ENCODE results near the gene AFF3.
"Not testable (repeated sequence)": the region's sequence is repeated elsewhere in the genome, so short reads cannot be mapped to it uniquely, and the experiment has no call there.

The AFF3 gene

GRCh38 chr2:100105678-100106054 is 36.7 kb downstream of the AFF3 start:
- DNase-seq = no peak

GRCh38 chr2:100104718-100105677 is 37.4 kb downstream of the AFF3 start:
- DNase-seq = peak in 1 of 2 experiments; percentile 40

GRCh38 chr2:100104265-100104664 is 38.1 kb downstream of the AFF3 start:
- not testable (repeated sequence) for DNase-seq

- not testable (repeated sequence) for DNase-seq
These were observed 38.7 kb downstream of the AFF3 start for GRCh38 chr2:100103527-100104252.

GRCh38 chr2:100102466-100103180 is 39.8 kb downstream of the AFF3 start:
- not testable (repeated sequence) for DNase-seq

- DNase-seq = not testable (repeated sequence)
These were observed 43.5 kb downstream of the AFF3 start for GRCh38 chr2:100098855-100099254.

- DNase-seq = not testable (repeated sequence)
These were observed 44.6 kb downstream of the AFF3 start for GRCh38 chr2:100097611-100098294.

GRCh38 chr2:100095845-100096244 is 46.5 kb downstream of the AFF3 start:
- DNase-seq = not testable (repeated sequence)

GRCh38 chr2:100091807-100092206 is 50.6 kb downstream of the AFF3 start:
- not testable (repeated sequence) for DNase-seq

- not testable (repeated sequence) for DNase-seq
These were observed 56.6 kb downstream of the AFF3 start for GRCh38 chr2:100085744-100086143.

GRCh38 chr2:100083421-100084216 is 58.8 kb downstream of the AFF3 start:
- DNase-seq = not testable (repeated sequence)

- DNase-seq = not testable (repeated sequence)
These were observed 60.0 kb downstream of the AFF3 start for GRCh38 chr2:100082302-100082978.

GRCh38 chr2:100077935-100078334 is 64.5 kb downstream of the AFF3 start:
- no peak for DNase-seq

GRCh38 chr2:100077456-100077855 is 64.9 kb downstream of the AFF3 start:
- DNase-seq = no peak

- no peak for DNase-seq
These were observed 66.9 kb downstream of the AFF3 start for GRCh38 chr2:100075532-100075931.

GRCh38 chr2:100073110-100073509 is 69.3 kb downstream of the AFF3 start:
- DNase-seq = no peak

- DNase-seq = no peak
These were observed 69.9 kb downstream of the AFF3 start for GRCh38 chr2:100072503-100072902.

- DNase-seq = no peak
These were observed 70.9 kb downstream of the AFF3 start for GRCh38 chr2:100071335-100072043.

- DNase-seq = no peak
These were observed 72.3 kb downstream of the AFF3 start for GRCh38 chr2:100070078-100070477.

- DNase-seq = no peak
These were observed 74.0 kb downstream of the AFF3 start for GRCh38 chr2:100068395-100068794.

All from NCI-H2081 (cell line).